SK-N-MC (cell line): ENCODE data around the gene SKIC2.
"Not testable (repeated sequence)": the region's sequence is repeated elsewhere in the genome, so short reads cannot be mapped to it uniquely, and the experiment has no call there.

ENCODE experiments used
- DNase-seq: peaks from one replicate; pipeline ENCODE4 v3.0.0-alpha.2; 2011; ENCODE audit warnings: low read depth, low spot score
- H3K27ac ChIP-seq: fragments of 200-600 bp; sonication (generic); 2 replicates; pipeline ENCODE4 v1.5.1; 2016; ENCODE audit warnings: mixed run types
- H3K36me3 ChIP-seq: fragments of 200-600 bp; sonication (generic); 2 replicates; pipeline ENCODE4 v1.6.1; 2017; ENCODE audit warnings: antibody characterized with exemption, low read length, mixed read lengths; ENCODE audit not compliant: insufficient read depth
- H3K4me3 ChIP-seq: fragments of 200-600 bp; sonication (generic); 2 replicates; pipeline ENCODE4 v1.5.1; 2016
- H3K9ac ChIP-seq: fragments of 200-600 bp; sonication (generic); 2 replicates; pipeline ENCODE4 v1.8.0; 2017; ENCODE audit warnings: mixed run types, mixed read lengths; ENCODE audit not compliant: insufficient read length
- H3K9me3 ChIP-seq: fragments of 200-600 bp; sonication (generic); 2 replicates; pipeline ENCODE4 v1.6.1; 2017; ENCODE audit warnings: low read depth, mild to moderate bottlenecking, antibody characterized with exemption, low read length, moderate library complexity, mixed read lengths
- EZH2 ChIP-seq: fragments of 200-600 bp; sonication (generic); IDR thresholded peaks from one replicate; pipeline ENCODE4 v1.6.1; 2017; ENCODE audit warnings: antibody characterized with exemption
- FOXP2 ChIP-seq: optimal IDR thresholded peaks from 2 replicates; pipeline ENCODE3; 2011; ENCODE audit warnings: mild to moderate bottlenecking, moderate library complexity; ENCODE audit not compliant: insufficient read depth; ENCODE audit errors: extremely low read length, control extremely low read depth
- POLR2AphosphoS5 ChIP-seq: IDR thresholded peaks from 2 replicates; pipeline ENCODE4 v1.6.1; 2012; ENCODE audit warnings: mild to moderate bottlenecking, low read depth, low read length, borderline replicate concordance

SKIC2 gene

GRCh38 chr6:31970604-31971271, 11.8 kb downstream of the SKIC2 start:
- no peak for DNase-seq
- TF ChIP-seq POLR2AphosphoS5 (peak; percentile 67), EZH2 (no peak), FOXP2 (no peak)
- peak overlapping the region; percentile 89 for H3K4me3 ChIP-seq
- H3K27ac ChIP-seq: peak overlapping the region; percentile 89; the same call in 1 of the 2 replicates
- peak overlapping the region; percentile 89 for H3K9ac ChIP-seq
- H3K36me3 ChIP-seq: peaks cover 39% of the 10 kb centered on the region; the same call in 1 of the 2 replicates
- H3K9me3 ChIP-seq: no peaks in the 10 kb centered on the region

- Histone ChIP-seq H3K4me3 (peak overlapping the region; percentile 89), H3K27ac (peak overlapping the region; percentile 89), H3K9ac (peak overlapping the region; percentile 89), H3K36me3 (peaks cover 35% of the 10 kb centered on the region; the same call in 1 of the 2 replicates), H3K9me3 (no peaks in the 10 kb centered on the region)
- no peak for TF ChIP-seq EZH2
- TF ChIP-seq FOXP2: no peak
- no peak for TF ChIP-seq POLR2AphosphoS5
- DNase-seq: no peak
Measured at GRCh38 chr6:31971279-31971992, 12.5 kb downstream of the SKIC2 start.

DNA sequence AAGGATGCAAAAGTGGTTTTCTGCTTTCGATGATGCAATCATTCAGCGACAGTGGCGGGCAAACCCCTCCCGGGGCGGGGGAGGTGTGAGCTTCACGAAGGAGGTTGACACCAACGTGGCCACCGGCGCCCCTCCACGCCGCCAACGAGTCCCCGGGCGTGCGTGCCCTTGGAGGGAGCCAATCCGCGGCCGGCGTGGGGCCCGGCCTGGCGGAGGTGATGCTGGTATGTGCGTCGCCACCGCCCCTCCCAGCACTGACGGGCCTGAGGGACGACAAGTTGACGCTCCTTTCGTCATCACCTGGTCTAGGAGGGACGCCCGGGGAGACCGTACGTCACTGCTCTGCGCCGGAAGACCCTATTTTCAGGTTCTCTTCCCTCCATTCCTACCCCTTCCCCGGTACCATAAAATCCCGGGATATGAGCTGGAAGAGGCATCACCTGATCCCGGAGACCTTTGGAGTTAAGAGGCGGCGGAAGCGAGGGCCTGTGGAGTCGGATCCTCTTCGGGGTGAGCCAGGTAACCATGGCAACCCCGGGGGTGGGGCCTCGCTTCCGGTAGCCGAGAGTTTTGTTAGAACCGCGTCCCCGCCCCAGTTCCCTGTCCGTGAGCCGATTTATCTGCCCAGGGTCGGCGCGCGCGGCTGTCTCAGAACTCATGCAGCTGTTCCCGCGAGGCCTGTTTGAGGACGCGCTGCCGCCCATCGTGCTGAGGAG, 13.2 kb downstream of the SKIC2 start, which contains the start of gene DXO:
Gene DXO (minus strand): TSS at position 146 of the 716 bp plus-strand sequence. CDS start 463 bp downstream, outside the sequence.
- peak; percentile 96 for DNase-seq
- peak within 1 kb of the TSS; percentile 89 for H3K4me3 ChIP-seq
- TF ChIP-seq EZH2 (no peak), FOXP2 (peak; percentile 2), POLR2AphosphoS5 (peak; percentile 54)
- no peaks in the 10 kb centered on the region for H3K9me3 ChIP-seq
- H3K27ac ChIP-seq: peak within 1 kb of the TSS; percentile 89
- peaks cover 28% of the 10 kb centered on the region; the same call in 1 of the 2 replicates for H3K36me3 ChIP-seq
- H3K9ac ChIP-seq: peak within 1 kb of the TSS; percentile 89

- TF ChIP-seq EZH2 (no peak), FOXP2 (no peak), POLR2AphosphoS5 (no peak)
- H3K27ac ChIP-seq: peak overlapping the region; percentile 89
- DNase-seq: no peak
- H3K9ac ChIP-seq: peak overlapping the region; percentile 89
- peaks cover 21% of the 10 kb centered on the region; the same call in 1 of the 2 replicates for H3K36me3 ChIP-seq
- H3K4me3 ChIP-seq: peak overlapping the region; percentile 89
- no peaks in the 10 kb centered on the region for H3K9me3 ChIP-seq
Measured at GRCh38 chr6:31972709-31973350, 13.9 kb downstream of the SKIC2 start.

DNA sequence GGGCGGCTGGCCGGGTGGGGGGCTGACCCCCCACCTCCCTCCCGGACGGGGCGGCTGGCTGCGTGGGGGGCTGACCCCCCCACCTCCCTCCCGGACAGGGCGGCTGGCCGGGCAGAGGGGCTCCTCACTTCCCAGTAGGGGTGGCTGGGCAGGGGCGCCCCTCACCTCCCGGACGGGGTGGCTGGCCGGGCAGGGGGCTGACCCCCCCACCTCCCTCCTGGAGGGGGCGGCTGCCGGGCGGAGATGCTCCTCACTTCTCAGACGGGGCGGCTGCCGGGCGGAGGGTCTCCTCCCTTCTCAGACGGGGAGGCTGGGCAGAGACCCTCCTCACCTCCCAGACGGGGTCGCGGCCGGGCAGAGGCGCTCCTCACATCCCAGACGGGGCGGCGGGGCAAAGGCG, 17.1 kb downstream of the SKIC2 start:
- H3K4me3 ChIP-seq, H3K9ac ChIP-seq, H3K27ac ChIP-seq, H3K9me3 ChIP-seq, H3K36me3 ChIP-seq, DNase-seq: not testable (repeated sequence)

GRCh38 chr6:31977816-31978431, 18.9 kb downstream of the SKIC2 start:
- DNase-seq: no peak
- no peak overlapping the region for H3K4me3 ChIP-seq
- no peaks in the 10 kb centered on the region for H3K9me3 ChIP-seq
- TF ChIP-seq POLR2AphosphoS5: no peak
- no peak overlapping the region for H3K27ac ChIP-seq
- no peak overlapping the region for H3K9ac ChIP-seq
- no peaks in the 10 kb centered on the region for H3K36me3 ChIP-seq

- H3K9ac ChIP-seq: no peak overlapping the region
- H3K36me3 ChIP-seq: no peaks in the 10 kb centered on the region
- no peak overlapping the region for H3K4me3 ChIP-seq
- DNase-seq: no peak
- TF ChIP-seq POLR2AphosphoS5: no peak
- TF ChIP-seq FOXP2: no peak
- no peak for TF ChIP-seq EZH2
- H3K9me3 ChIP-seq: no peaks in the 10 kb centered on the region
- H3K27ac ChIP-seq: no peak overlapping the region
Measured at GRCh38 chr6:31978831-31979230, 19.9 kb downstream of the SKIC2 start.

GRCh38 chr6:31979238-31979898, 20.4 kb downstream of the SKIC2 start:
- Histone ChIP-seq H3K9ac (no peak overlapping the region), H3K36me3 (no peaks in the 10 kb centered on the region), H3K9me3 (no peaks in the 10 kb centered on the region), H3K27ac (0 out of 2 replicates have a peak overlapping the region, but pooled peaks have one; percentile 31), H3K4me3 (no peak overlapping the region)
- no peak for TF ChIP-seq EZH2
- TF ChIP-seq FOXP2: no peak
- TF ChIP-seq POLR2AphosphoS5: no peak
- DNase-seq: no peak

GRCh38 chr6:31980195-31980876, 21.4 kb downstream of the SKIC2 start:
- H3K9ac ChIP-seq, H3K27ac ChIP-seq, H3K4me3 ChIP-seq, H3K36me3 ChIP-seq, H3K9me3 ChIP-seq, DNase-seq: not testable (repeated sequence)

GRCh38 chr6:31980998-31981397, 22.0 kb downstream of the SKIC2 start:
- H3K36me3 ChIP-seq, H3K27ac ChIP-seq, H3K4me3 ChIP-seq, H3K9me3 ChIP-seq, H3K9ac ChIP-seq, DNase-seq: not testable (repeated sequence)

- H3K36me3 ChIP-seq, H3K9ac ChIP-seq, DNase-seq, H3K4me3 ChIP-seq, H3K27ac ChIP-seq, H3K9me3 ChIP-seq: not testable (repeated sequence)
Measured at GRCh38 chr6:31981744-31982143, 22.8 kb downstream of the SKIC2 start, which contains the start of gene C4A. TSS of gene C4A (plus strand) at chr6:31982057. CDS start at chr6:31982108, 51 bp downstream.
